ENCODE measurements around the gene NEK9.

DNA sequence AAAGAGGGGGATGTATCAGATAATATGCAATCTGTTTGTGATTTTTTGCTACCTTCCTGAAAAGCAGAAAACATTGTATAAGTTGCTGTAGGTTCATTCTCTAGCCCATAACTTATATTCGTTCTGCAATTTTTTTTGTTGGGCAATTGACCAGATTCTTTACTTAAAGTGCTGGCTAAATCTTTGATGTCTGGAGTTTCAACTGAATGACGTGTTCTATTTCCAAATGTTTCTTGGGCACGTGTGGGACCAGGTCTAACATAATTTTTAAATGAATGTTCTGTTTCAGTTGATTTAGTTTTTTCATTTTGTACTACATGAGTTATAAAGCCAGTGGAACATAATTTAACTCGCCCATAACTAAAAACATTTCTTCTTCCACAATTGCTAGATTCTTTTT, 79.3 kb downstream of the NEK9 start:
- TF ChIP-seq, protein P1, sequence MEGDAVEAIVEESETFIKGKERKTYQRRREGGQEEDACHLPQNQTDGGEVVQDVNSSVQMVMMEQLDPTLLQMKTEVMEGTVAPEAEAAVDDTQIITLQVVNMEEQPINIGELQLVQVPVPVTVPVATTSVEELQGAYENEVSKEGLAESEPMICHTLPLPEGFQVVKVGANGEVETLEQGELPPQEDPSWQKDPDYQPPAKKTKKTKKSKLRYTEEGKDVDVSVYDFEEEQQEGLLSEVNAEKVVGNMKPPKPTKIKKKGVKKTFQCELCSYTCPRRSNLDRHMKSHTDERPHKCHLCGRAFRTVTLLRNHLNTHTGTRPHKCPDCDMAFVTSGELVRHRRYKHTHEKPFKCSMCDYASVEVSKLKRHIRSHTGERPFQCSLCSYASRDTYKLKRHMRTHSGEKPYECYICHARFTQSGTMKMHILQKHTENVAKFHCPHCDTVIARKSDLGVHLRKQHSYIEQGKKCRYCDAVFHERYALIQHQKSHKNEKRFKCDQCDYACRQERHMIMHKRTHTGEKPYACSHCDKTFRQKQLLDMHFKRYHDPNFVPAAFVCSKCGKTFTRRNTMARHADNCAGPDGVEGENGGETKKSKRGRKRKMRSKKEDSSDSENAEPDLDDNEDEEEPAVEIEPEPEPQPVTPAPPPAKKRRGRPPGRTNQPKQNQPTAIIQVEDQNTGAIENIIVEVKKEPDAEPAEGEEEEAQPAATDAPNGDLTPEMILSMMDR (IDR thresholded peaks at IDR 0.05) = no peak
- TF ChIP-seq POLR2AphosphoS5 (IDR thresholded peaks at IDR 0.05) (no peak), POLR2A (IDR thresholded peaks at IDR 0.05) (no peak)

All from upper lobe of left lung (tissue), 4 donors.